Suprapubic skin (tissue), 4 donors: ENCODE data around the gene HNRNPM.

Source experiments
- POLR2A ChIP-seq, 2 donors: fragments of 450-650 bp; IDR thresholded peaks; one replicate each; pipeline ENCODE4 v1.6.1; 2017; ENCODE audit warnings: antibody characterized with exemption in 2 of 2, mild to moderate bottlenecking in 2 of 2, moderate library complexity in 2 of 2
- POLR2AphosphoS5 ChIP-seq, 3 donors: sonication (generic); formaldehyde crosslinking; IDR thresholded peaks; one replicate each; pipeline ENCODE4 v1.6.1; 2017; ENCODE audit warnings: antibody characterized with exemption in 3 of 3
- TF ChIP-seq, protein P1 (sequence below), 2 donors: fragments of 200-600 bp in 1 of 2; fragments of 450-650 bp in 1 of 2; sonication (generic) in 1 of 2; IDR thresholded peaks; one replicate each; pipeline ENCODE4 v1.5.1; 2016 to 2019; ENCODE audit warnings: antibody characterized with exemption in 2 of 2, mild to moderate bottlenecking in 1 of 2, moderate library complexity in 1 of 2

DNA sequence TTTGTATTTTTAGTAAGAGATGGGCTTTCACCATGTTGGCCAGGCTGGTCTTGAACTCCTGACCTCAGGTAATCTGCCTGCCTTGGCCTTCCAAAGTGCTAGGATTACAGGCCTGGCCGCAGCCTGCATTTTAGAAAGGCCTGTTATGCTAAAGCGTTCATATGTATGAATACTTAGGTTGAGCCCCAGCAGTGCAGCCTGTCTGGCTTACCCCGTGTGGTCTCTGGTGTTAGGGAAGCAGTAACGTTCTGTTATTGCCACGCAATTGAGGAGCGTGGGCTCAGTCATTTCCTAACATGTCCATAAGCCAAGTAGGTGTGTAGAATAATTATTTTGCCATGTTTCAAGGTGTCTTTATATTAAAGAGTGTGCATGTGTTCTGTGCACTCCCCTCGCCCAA, 14.3 kb downstream of the HNRNPM start:
- TF ChIP-seq, protein P1, sequence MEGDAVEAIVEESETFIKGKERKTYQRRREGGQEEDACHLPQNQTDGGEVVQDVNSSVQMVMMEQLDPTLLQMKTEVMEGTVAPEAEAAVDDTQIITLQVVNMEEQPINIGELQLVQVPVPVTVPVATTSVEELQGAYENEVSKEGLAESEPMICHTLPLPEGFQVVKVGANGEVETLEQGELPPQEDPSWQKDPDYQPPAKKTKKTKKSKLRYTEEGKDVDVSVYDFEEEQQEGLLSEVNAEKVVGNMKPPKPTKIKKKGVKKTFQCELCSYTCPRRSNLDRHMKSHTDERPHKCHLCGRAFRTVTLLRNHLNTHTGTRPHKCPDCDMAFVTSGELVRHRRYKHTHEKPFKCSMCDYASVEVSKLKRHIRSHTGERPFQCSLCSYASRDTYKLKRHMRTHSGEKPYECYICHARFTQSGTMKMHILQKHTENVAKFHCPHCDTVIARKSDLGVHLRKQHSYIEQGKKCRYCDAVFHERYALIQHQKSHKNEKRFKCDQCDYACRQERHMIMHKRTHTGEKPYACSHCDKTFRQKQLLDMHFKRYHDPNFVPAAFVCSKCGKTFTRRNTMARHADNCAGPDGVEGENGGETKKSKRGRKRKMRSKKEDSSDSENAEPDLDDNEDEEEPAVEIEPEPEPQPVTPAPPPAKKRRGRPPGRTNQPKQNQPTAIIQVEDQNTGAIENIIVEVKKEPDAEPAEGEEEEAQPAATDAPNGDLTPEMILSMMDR (IDR thresholded peaks at IDR 0.05) = no peak
- TF ChIP-seq POLR2A (IDR thresholded peaks at IDR 0.05) (no peak), POLR2AphosphoS5 (IDR thresholded peaks at IDR 0.05) (no peak)
